Measurements from ENCODE around the gene DPF3. TPM values are rescaled to one million over a fixed set of nuclear protein-coding genes. Genes with fewer than 3 reads are reported as not detected.

Gene DPF3
- total RNA-seq, result 12.5 and 17.2 TPM in 2 replicates

DNA sequence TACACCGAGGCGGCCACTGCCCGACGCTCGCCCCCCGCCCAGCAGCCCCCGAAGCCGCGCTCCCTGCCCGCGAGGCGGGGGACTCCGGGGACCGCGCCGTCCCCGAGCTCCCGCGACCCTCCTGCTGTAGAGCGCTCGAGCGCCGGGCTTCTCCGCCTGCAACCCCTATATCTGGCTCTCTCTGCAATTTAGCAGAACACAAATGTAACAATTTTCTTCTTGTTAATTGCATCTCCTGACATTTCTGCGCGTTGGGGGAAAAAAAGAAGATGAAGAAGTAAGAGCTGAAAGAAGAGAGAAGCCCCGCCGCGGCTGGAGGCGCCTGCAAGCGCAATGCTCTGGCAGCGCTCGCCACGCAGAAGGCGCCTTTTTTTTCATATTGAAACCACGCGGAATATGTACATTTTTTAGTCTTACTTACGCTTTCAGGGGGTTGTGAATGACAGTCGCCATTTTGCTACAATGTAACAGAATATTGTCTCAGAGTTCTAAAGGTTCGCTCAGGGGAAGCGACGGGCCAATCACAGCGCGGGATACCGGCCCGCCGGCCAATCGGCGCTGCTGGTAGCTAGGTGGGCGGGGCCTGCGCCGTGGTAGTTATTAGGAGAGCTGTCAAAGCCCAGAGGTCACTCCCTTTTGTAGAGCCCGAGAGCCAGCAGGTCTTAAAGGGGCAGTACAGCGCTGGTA, at the start of gene DPF3:
Gene DPF3, minus strand, starts transcription at position 466 of the 687 bp plus-strand sequence. Its CDS starts 13 bp downstream, at position 453.

DNA sequence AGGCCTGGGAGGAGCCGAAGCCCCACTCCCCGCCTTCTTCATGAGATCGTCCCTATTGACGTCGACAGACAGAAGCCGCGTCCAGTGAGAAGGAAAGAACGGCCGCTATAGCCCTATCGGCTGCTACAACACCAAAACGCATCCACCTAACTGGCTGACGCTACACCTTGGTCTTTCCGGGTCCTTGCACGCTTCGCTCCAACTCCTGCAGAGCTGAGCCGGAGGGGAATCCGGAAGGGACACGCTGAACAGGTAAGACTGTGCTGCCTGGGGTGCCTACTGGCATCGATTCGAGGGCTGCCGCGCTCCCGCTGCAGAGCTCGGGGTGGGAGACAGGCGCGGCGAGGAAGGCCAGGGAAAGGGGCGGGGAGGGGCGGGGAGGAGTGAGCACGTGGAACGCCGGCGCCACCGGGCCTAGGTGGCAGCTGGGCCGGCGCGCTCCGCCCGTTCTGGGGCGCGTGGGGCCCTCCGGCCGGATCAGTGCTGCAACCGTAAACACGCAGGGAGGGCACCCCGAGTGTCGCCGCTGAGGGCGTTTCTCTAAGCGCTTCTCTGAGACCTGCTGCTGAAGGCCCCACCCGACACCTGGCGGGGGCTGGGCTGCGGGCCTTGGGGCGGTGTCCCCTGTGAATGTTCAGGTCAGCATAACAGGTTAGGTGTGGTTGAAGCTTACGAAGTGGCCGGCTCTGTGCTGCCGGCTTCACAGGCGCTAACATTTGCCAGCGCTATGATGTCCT, 32.6 kb upstream of the DPF3 start, which contains the start of gene DCAF4:
Gene DCAF4, plus strand, starts transcription at position 173 of the 737 bp plus-strand sequence. CDS start 11,515 bp downstream, outside the sequence.

Small RNA genes lying within 50 kb of the gene (small RNA-seq; reads per million reads assigned to genes)
- not detected for gene RF00019

Other genes starting within 250 kb of the DPF3 start
- gene DCAF4, start 32.4 kb upstream of the DPF3 start, total RNA-seq, result 30.8 and 43.1 TPM in 2 replicates
- 25.5 and 28.6 TPM in 2 replicates for gene ZFYVE1, start 133.0 kb upstream of the DPF3 start, total RNA-seq
- 36.2 and 37.5 TPM in 2 replicates for gene RBM25, start 164.4 kb upstream of the DPF3 start, total RNA-seq
- 57.4 and 65.5 TPM in 2 replicates for gene PSEN1, start 242.4 kb upstream of the DPF3 start, total RNA-seq